KOPT-K1 (cell line): ENCODE data around the gene DDX60.
"Not testable (repeated sequence)": the region's sequence is repeated elsewhere in the genome, so short reads cannot be mapped to it uniquely, and the experiment has no call there.

ENCODE experiments used
- H3K27ac ChIP-seq: fragments of 200-600 bp; sonication (generic); 2 replicates; pipeline ENCODE4 v1.5.1; 2016; ENCODE audit warnings: antibody characterized with exemption, mild to moderate bottlenecking, low read depth, low read length; ENCODE audit not compliant: poor library complexity, severe bottlenecking
- H3K36me3 ChIP-seq: fragments of 200-600 bp; sonication (generic); 2 replicates; pipeline ENCODE4 v1.5.1; 2017; ENCODE audit warnings: antibody characterized with exemption, mild to moderate bottlenecking, low read length, moderate library complexity; ENCODE audit not compliant: insufficient read depth
- H3K9me3 ChIP-seq: fragments of 200-600 bp; sonication (generic); 2 replicates; pipeline ENCODE4 v1.5.1; 2017; ENCODE audit warnings: antibody characterized with exemption, low read length, mild to moderate bottlenecking; ENCODE audit not compliant: insufficient read depth, poor library complexity, severe bottlenecking

DDX60 gene

DNA sequence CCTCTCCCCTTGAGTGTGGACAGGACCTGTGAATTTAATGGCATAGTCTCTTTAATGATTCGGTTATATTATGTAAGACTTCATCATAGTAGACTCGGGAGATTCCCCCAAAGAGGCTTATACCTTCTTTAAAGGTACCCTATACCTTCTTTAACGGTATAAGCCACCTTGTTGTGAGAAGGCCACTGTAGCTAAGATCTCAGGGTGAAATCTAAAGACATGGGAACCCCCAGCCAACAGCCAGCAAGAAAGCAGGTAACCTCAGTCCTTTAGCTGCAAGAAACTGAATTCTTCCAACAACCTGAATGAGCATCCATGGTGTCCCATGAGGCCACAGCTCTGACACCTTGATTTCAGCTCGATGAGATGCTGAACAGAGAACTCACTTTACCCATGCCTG is 931 bp downstream of the DDX60 start:
- H3K27ac ChIP-seq, result peak overlapping the region; percentile 97
- H3K9me3 ChIP-seq, result no peaks in the 10 kb centered on the region
- H3K36me3 ChIP-seq, result no peaks in the 10 kb centered on the region

DNA sequence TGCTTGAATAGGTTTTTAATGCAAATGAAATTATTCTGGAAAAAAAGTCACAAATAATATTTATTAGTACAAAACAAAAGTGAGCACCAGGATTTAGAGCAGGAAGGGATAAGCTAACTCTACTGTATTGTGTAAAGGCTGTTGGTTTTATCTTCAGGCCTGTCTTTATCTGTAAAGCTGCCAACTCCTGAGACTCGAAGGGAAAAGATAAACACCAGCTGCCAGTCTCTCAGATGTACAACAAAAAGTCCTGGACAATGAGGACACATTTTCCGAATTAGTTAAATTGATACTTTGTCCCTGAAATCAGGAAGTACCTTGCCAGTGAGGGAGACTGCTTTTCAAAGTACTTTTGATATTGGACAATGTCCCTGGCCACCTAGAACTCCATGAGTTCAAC is 8.8 kb downstream of the DDX60 start:
- no peak overlapping the region for H3K27ac ChIP-seq
- peaks cover 38% of the 10 kb centered on the region for H3K36me3 ChIP-seq
- no peaks in the 10 kb centered on the region for H3K9me3 ChIP-seq

- no peaks in the 10 kb centered on the region for H3K9me3 ChIP-seq
- no peak overlapping the region for H3K27ac ChIP-seq
- peaks cover 45% of the 10 kb centered on the region for H3K36me3 ChIP-seq
Observed at GRCh38 chr4:168308912-168309311, 9.6 kb downstream of the DDX60 start.

GRCh38 chr4:168306476-168306875 is 12.1 kb downstream of the DDX60 start:
- Histone ChIP-seq H3K36me3 (peaks cover 60% of the 10 kb centered on the region), H3K27ac (no peak overlapping the region), H3K9me3 (no peaks in the 10 kb centered on the region)

DNA sequence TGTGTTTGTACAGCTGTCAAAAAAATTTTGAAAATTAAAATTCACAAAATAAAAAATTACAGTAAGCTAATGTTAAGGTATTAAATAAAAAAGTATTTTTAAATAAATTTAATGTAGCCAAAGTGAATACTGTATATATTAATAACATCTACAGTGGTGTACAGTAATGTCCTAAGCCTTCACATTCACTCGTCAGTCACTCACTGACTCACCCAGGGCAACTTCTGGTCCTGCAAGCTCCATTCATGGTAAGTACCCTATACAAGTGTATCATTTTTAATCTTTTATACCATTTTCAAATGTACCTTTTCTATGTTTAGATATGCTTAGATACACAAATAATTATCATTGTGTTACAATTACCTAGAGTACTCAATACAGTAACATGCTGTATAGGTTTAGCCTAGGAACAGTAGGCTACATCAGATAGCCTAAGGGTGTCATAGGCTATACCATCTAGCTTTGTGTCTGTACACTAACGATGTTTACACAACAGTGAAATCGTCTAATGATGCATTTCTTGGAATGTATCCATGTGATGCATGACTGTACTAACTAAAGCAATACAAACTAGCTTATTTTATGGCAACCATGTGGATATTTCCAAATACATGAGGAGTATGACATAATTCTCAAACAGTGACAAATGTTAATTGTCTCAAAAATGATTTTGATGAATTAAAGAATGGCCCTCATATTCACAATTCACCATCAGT is 13.7 kb downstream of the DDX60 start:
- no peaks in the 10 kb centered on the region for H3K9me3 ChIP-seq
- H3K27ac ChIP-seq, result no peak overlapping the region
- peaks cover 64% of the 10 kb centered on the region for H3K36me3 ChIP-seq

DNA sequence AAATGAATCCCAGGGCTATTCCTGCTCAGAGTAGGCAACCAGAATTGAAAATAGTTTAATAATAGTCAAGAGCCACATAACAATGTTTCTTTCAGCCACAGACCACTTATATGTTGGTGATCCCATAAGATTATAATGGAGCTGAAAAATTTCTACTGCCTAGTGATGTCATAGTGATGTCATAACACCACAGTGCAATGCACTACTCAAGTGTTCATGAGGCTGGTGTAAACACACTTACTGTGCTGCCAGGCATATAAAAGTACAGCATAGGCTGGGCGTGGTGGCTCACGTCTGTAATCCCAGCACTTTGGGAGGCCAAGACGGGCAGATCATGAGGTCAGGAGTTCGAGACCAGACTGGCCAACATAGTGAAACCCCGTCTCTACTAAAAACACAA is 15.1 kb downstream of the DDX60 start:
- peaks cover 55% of the 10 kb centered on the region for H3K36me3 ChIP-seq
- not testable (repeated sequence) for H3K27ac ChIP-seq, H3K9me3 ChIP-seq

DNA sequence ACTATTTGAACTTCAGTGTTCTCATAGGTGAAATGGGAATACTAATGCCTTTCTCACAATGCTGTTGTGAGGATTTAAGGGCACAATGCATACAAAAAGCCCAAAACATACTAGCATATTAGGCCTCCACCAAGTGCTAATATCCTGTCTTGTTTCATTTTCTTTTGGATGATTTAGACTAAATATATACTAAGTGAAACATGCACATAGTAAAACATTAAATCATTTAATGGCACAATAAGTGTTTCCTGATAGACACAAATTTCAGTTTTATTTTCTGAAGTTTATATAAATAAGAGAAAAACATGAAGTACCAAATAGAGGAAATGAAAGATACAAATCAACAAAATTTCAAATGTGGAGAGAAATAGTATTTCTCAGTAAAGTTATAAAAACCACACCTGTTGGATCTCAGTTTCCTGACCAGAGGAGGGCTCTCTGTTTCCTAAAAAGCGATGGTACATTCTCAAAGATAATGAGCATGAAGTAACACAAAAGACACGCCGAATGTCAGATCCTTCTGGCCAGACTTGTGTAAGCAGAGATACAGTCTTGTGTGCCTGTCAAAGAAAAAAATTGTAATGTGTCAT is 25.1 kb downstream of the DDX60 start:
- H3K36me3 ChIP-seq, result peaks cover 51% of the 10 kb centered on the region

DNA sequence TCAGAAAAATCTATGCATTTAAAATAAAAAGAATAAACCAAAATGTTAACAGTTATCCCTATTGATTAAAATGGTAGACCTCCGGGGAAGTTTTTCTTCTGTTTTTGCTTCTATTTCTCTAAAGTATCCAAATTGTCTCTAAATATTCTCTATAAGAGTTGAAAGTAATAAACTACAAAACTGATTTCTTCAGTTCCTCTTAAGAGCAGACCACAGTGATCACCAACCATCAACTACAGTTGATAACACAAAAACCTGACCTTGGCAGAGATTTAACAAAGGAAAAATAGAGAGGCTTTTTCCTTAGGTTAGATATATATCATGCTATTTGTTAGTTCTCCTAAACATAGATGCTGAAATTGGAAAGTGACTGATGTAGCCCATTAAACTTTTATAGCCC is 27.3 kb downstream of the DDX60 start:
- Histone ChIP-seq H3K9me3 (no peaks in the 10 kb centered on the region), H3K27ac (no peak overlapping the region), H3K36me3 (peaks cover 51% of the 10 kb centered on the region)

More for the DNA sequence above, 25.1 kb downstream of the DDX60 start:
- H3K9me3 ChIP-seq, result no peaks in the 10 kb centered on the region
- H3K27ac ChIP-seq, result no peak overlapping the region

DNA sequence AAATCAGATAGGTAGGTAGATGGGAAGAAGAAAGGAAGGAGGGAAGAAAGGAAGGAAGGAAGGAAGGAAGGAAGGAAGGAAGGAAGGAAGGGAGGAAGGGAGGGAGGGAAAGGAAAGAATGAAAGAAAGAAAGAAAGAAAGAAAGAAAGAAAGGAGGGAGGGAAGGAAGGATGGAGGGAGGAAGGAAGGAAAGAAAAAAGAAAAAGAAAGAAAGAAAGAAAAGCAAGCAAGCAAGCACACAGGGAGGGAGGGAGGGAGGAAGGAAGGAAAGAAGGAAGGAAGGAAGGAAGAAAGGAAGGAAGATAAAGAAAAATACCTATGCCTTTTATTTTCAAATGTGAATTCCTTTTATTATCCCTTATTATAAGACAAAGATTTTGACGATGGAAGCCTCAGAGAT is 32.7 kb downstream of the DDX60 start:
- not testable (repeated sequence) for H3K27ac ChIP-seq, H3K9me3 ChIP-seq
- peaks cover 48% of the 10 kb centered on the region for H3K36me3 ChIP-seq

GRCh38 chr4:168279556-168279955 is 39.0 kb downstream of the DDX60 start:
- H3K36me3 ChIP-seq, result peaks cover 72% of the 10 kb centered on the region
- no peaks in the 10 kb centered on the region for H3K9me3 ChIP-seq
- no peak overlapping the region for H3K27ac ChIP-seq

- H3K36me3 ChIP-seq, result peaks cover 79% of the 10 kb centered on the region
- H3K9me3 ChIP-seq, result no peaks in the 10 kb centered on the region
- no peak overlapping the region for H3K27ac ChIP-seq
Observed at GRCh38 chr4:168275836-168276235, 42.7 kb downstream of the DDX60 start.

DNA sequence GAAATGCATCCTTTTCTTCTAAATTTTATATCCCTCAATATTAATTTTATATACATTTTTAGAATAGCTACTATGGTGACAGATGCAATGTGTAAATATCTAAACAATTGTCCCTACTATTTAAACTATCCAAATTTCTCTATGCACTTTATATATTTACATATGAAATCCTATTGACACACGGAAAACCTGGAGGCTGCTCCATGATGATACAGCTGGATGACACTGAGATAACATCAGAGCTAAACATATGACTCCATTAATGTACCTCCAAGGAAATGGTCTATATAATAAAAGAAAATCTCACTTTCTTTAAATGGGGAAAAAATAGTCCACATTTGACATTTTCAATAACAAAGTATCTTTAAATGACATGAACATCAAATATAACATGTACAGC is 43.7 kb downstream of the DDX60 start:
- H3K9me3 ChIP-seq, result no peaks in the 10 kb centered on the region
- no peak overlapping the region for H3K27ac ChIP-seq
- peaks cover 72% of the 10 kb centered on the region for H3K36me3 ChIP-seq

DNA sequence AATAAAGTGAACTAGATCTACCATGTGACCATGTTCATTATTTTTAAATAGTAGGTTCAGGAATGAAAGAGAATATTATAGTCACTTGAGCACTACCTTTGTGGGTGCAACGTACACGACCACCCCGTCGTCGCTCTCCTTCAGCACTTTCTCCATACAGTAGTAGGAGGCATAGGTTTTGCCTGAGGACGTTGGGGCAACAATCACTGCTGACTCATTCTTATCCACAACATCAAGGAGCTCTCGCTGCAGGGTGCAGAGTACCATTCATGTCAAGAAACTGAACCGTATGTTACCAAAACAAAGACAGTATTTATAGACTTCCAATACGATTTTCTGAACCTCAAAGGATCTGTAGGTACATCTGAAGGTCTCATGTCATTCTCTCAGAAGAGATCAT is 44.7 kb downstream of the DDX60 start:
- Histone ChIP-seq H3K27ac (no peak overlapping the region), H3K9me3 (no peaks in the 10 kb centered on the region), H3K36me3 (peaks cover 69% of the 10 kb centered on the region)

DNA sequence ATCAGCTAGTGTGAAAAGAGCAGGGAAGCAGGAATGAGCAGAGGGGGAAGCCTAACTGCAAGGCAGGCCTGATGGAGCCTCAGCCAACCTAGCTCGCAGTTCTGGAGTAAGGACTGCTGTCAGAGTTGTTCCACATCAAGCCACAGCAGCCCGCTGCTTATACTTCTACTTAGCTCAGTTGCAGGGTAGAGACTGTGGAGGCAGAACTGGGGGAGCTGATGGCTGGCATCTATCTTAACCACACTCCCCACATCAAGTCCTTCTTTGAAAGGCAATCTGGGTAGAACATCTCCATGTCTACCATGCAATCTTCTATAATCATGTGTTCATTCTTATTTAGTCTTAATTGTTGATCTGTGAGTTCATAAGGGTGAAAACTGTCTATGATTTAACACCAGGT is 46.1 kb downstream of the DDX60 start:
- Histone ChIP-seq H3K27ac (no peak overlapping the region), H3K9me3 (no peaks in the 10 kb centered on the region), H3K36me3 (peaks cover 66% of the 10 kb centered on the region)

GRCh38 chr4:168269896-168270295 is 48.7 kb downstream of the DDX60 start:
- Histone ChIP-seq H3K27ac (no peak overlapping the region), H3K9me3 (no peaks in the 10 kb centered on the region), H3K36me3 (peaks cover 73% of the 10 kb centered on the region)

- no peak overlapping the region for H3K27ac ChIP-seq
- peaks cover 56% of the 10 kb centered on the region for H3K36me3 ChIP-seq
- no peaks in the 10 kb centered on the region for H3K9me3 ChIP-seq
Observed at GRCh38 chr4:168265327-168265726, 53.2 kb downstream of the DDX60 start.
